Thyroid gland (tissue), 4 donors: ENCODE data around the gene ARMC7. TPM values are rescaled to one million over a fixed set of nuclear protein-coding genes. Genes with fewer than 3 reads are reported as not detected.

ENCODE experiments used
- DNase-seq, 2 donors: peaks; one replicate each; pipeline ENCODE4 v3.0.0-alpha.2; 2019
- H3K27ac ChIP-seq, 3 donors: fragments of 200-600 bp; sonication (generic); 1 replicate in 2 of 3; 2 replicates in 1 of 3; pipeline ENCODE4 v1.5.1; 2016 to 2019; ENCODE audit warnings: mild to moderate bottlenecking in 1 of 3, moderate library complexity in 1 of 3
- H3K27me3 ChIP-seq: fragments of 200-600 bp; sonication (generic); one replicate; pipeline ENCODE4 v1.5.1; 2019
- H3K36me3 ChIP-seq, 2 donors: fragments of 200-600 bp; sonication (generic); one replicate each; pipeline ENCODE4 v1.5.1; 2016 to 2019
- H3K4me1 ChIP-seq, 2 donors: fragments of 200-600 bp; sonication (generic); one replicate each; pipeline ENCODE4 v1.5.1; 2017 to 2019
- H3K4me3 ChIP-seq, 3 donors: fragments of 200-600 bp; sonication (generic); replicated peaks in 1 of 3; 1 replicate in 2 of 3; 2 replicates in 1 of 3; pipeline ENCODE4 v1.5.1; 2016; ENCODE audit warnings: mild to moderate bottlenecking in 1 of 3
- H3K9me3 ChIP-seq: fragments of 200-600 bp; sonication (generic); one replicate; pipeline ENCODE4 v1.5.1; 2017
- CTCF ChIP-seq, 6 experiments: fragments of 200-600 bp in 3 of 6; fragments of 450-650 bp in 3 of 6; sonication (generic) in 3 of 6; IDR thresholded peaks; one replicate each; pipeline ENCODE4 v1.5.1; 2016 to 2019; ENCODE audit warnings: antibody characterized with exemption in 6 of 6, mild to moderate bottlenecking in 2 of 6, inconsistent platforms in 1 of 6, moderate library complexity in 1 of 6
- POLR2A ChIP-seq, 2 donors: fragments of 450-650 bp; IDR thresholded peaks; one replicate each; pipeline ENCODE4 v1.6.1; 2017; ENCODE audit warnings: antibody characterized with exemption in 2 of 2, mild to moderate bottlenecking in 2 of 2, moderate library complexity in 1 of 2
- WGBS, 2 donors: methylation state at CpG; one replicate each; pipeline ENCODE4 v1.1.5; 2017; 5-methylcytosine and 5-hydroxymethylcytosine counted together
- intact Hi-C: fragments of 100-400 bp; cut with DNase I; formaldehyde crosslinking; loops from one replicate; pipeline ENCODE4 v1.15.1; 2023
- total RNA-seq, 4 donors: library from RNA; depleted of rRNA; stranded (reverse); fragments of >200 nt; gene quantifications; one replicate each; pipeline ENCODE4 v1.2.3, GENCODE V29; 2016

ARMC7 gene
- total RNA-seq, 4 donors from 2014 or later, result 8.7 to 13.1 (median 10.5) TPM

- intact Hi-C loops, result no loop called here
- Histone ChIP-seq H3K9me3 (no peaks in the 10 kb centered on the region), H3K4me3 (peak overlapping the region in 2 of 3 donors; percentile 4 to 23), H3K27ac (peak overlapping the region; percentile 73 to 82 (median 75)), H3K36me3 (no peaks in the 10 kb centered on the region), H3K4me1 (peaks cover 11 to 30% of the 10 kb centered on the region in 2 donors), H3K27me3 (no peaks in the 10 kb centered on the region)
- DNase-seq, result peak; percentile 87 to 88
- TF ChIP-seq CTCF (IDR thresholded peaks at IDR 0.05) (peak in 4 of 6 experiments; percentile 7 to 12 (median 12)), POLR2A (IDR thresholded peaks at IDR 0.05) (peak in 1 of 2 donors; percentile 38)
- WGBS, 2 donors, result 0 to 37% methylated on average over 5 to 18 of the region's 53 CpGs
Measured at GRCh38 chr17:75077496-75078283, 32.1 kb upstream of the ARMC7 start.

DNA sequence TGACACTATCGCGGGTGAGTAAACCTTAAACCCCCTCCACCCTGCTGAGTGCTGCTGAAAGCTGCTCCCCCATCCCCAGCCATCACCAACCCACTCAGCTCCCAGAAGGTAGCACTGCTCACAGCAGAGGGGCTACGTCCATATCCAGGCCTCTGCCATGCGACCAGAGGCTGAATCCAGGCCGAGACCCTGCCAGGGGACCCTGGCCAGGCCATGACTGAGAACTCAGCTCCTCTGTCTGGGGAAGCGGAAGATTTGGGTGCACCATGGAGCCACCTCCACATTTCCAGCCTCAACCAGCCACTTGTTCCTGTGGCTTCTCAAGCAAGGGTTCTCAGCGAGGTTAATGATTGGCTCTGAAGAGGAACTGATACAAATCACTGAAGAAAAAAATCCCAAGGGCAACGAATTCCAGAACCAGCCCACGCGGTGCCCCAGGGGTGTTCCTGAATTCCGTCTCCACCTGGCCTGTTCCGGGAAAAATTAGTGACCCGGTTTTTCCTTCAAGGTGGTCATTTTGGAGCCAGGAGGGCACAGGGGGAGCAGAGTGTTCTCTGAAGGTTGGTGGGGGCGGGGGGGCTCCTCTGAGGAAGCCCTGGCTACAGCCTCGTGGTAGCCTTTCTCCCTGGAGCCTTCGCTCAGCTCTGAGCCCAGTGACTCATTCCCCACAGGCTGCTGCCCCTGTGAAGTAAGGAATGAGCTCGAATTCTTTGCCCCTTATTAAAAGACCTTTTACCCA, 31.3 kb upstream of the ARMC7 start:
- 67 to 82% methylated on average over 12 to 16 of the region's 17 CpGs for WGBS, 2 donors
- intact Hi-C loops, result no loop called here
- Histone ChIP-seq H3K27ac (peak overlapping the region in 2 of 3 donors; percentile 73 to 82), H3K36me3 (no peaks in the 10 kb centered on the region), H3K9me3 (no peaks in the 10 kb centered on the region), H3K4me1 (peaks cover 15 to 30% of the 10 kb centered on the region in 2 donors), H3K27me3 (no peaks in the 10 kb centered on the region), H3K4me3 (no peak overlapping the region)
- TF ChIP-seq CTCF (IDR thresholded peaks at IDR 0.05) (no peak), POLR2A (IDR thresholded peaks at IDR 0.05) (no peak)
- DNase-seq, result no peak

GRCh38 chr17:75079023-75079373, 30.8 kb upstream of the ARMC7 start:
- 50 to 80% methylated on average over 2 to 8 of the region's 8 CpGs for WGBS, 2 donors
- H3K4me3 ChIP-seq, result no peak overlapping the region
- H3K36me3 ChIP-seq, result no peaks in the 10 kb centered on the region
- peaks cover 20 to 35% of the 10 kb centered on the region in 2 donors for H3K4me1 ChIP-seq
- no peak overlapping the region for H3K27ac ChIP-seq
- H3K9me3 ChIP-seq, result no peaks in the 10 kb centered on the region
- TF ChIP-seq CTCF (IDR thresholded peaks at IDR 0.05), result no peak
- no peak for TF ChIP-seq POLR2A (IDR thresholded peaks at IDR 0.05)
- H3K27me3 ChIP-seq, result no peaks in the 10 kb centered on the region
- intact Hi-C loops, result no loop called here
- DNase-seq, result no peak

- TF ChIP-seq POLR2A (IDR thresholded peaks at IDR 0.05) (no peak), CTCF (IDR thresholded peaks at IDR 0.05) (no peak)
- Histone ChIP-seq H3K27ac (no peak overlapping the region), H3K9me3 (no peaks in the 10 kb centered on the region), H3K27me3 (no peaks in the 10 kb centered on the region), H3K36me3 (no peaks in the 10 kb centered on the region), H3K4me3 (no peak overlapping the region), H3K4me1 (peaks cover 24 to 48% of the 10 kb centered on the region in 2 donors)
- intact Hi-C loops, result no loop called here
- no peak for DNase-seq
- 83 to 88% methylated on average over 13 of the region's 13 CpGs for WGBS, 2 donors
Measured at GRCh38 chr17:75081611-75082540, 27.9 kb upstream of the ARMC7 start.
